ENCODE data around the gene RNF103. TPM values are rescaled to one million over a fixed set of nuclear protein-coding genes. Genes with fewer than 3 reads are reported as not detected.
A peak's percentile ranks its signal among the peaks of the same experiment; 100 is the strongest.

RNF103 gene
- total and polyA plus RNA-seq, 2 of the 13 experiments (the other 11 are each of a cell fraction or from before 2014, with no cell fraction given): 19.8 to 21.1 TPM

- peak; percentile 53; the same call in 1 of the 2 replicates for TF ChIP-seq FOXP4 (CRISPR knock-in tag; IDR thresholded peaks at IDR 0.05)
- no peak for TF ChIP-seq TBX3 (IDR thresholded peaks at IDR 0.05; ENCODE audit: borderline replicate concordance)
- no peak for TF ChIP-seq NFATC3 (CRISPR knock-in tag; IDR thresholded peaks at IDR 0.05)
- no peak for TF ChIP-seq HMGA1 (CRISPR knock-in tag; conservative IDR thresholded peaks at IDR 0.05)
- TF ChIP-seq NCOA5 (CRISPR knock-in tag; IDR thresholded peaks at IDR 0.05): no peak
- TF ChIP-seq KMT2B (CRISPR knock-in tag; IDR thresholded peaks at IDR 0.05): peak; percentile 87
- TF ChIP-seq HDAC2 (CRISPR knock-in tag; IDR thresholded peaks at IDR 0.05): peak; percentile 61; the same call in 1 of the 2 replicates
- peak; percentile 88; the same call in 1 of the 2 replicates for TF ChIP-seq ZNF142 (CRISPR knock-in tag; IDR thresholded peaks at IDR 0.05)
- peak; percentile 52 for TF ChIP-seq MIXL1 (CRISPR knock-in tag; IDR thresholded peaks at IDR 0.05)
- TF ChIP-seq SMAD1 (CRISPR knock-in tag; IDR thresholded peaks at IDR 0.05; ENCODE audit: borderline replicate concordance, low read depth): no peak
- no peak for TF ChIP-seq ZNF44 (CRISPR knock-in tag; IDR thresholded peaks at IDR 0.05)
- TF ChIP-seq PRDM4 (CRISPR knock-in tag; IDR thresholded peaks at IDR 0.05; ENCODE audit: borderline replicate concordance): no peak; the same call in 1 of the 2 replicates
- peak; percentile 49; the same call in 1 of the 2 replicates for TF ChIP-seq SIN3A (IDR thresholded peaks at IDR 0.05; ENCODE audit: borderline replicate concordance, low read depth, low read length)
- peak; percentile 43; the same call in 1 of the 2 replicates for TF ChIP-seq FOXJ3 (CRISPR knock-in tag; IDR thresholded peaks at IDR 0.05; ENCODE audit: borderline replicate concordance)
- no peak for TF ChIP-seq EZH2 (conservative IDR thresholded peaks at IDR 0.05; ENCODE audit: low read depth, low read length)
- TF ChIP-seq ZGPAT (CRISPR knock-in tag; IDR thresholded peaks at IDR 0.05): peak; percentile 87
- no peak for TF ChIP-seq ZNF549 (CRISPR knock-in tag; IDR thresholded peaks at IDR 0.05)
- peak; percentile 34 for TF ChIP-seq ETV5 (CRISPR knock-in tag; IDR thresholded peaks at IDR 0.05; ENCODE audit: borderline replicate concordance)
These were observed at the start of gene RNF103 (continued) for GRCh38 chr2:86623494-86624266.

All from HepG2 (cell line).